PC-3 (cell line): ENCODE data around the gene UBQLNL. TPM values are rescaled to one million over a fixed set of nuclear protein-coding genes. Genes with fewer than 3 reads are reported as not detected.

ENCODE experiments used
- ATAC-seq: fragments of 200-7000 bp; cut with Tn5 transposase; 2 replicates; pipeline ENCODE4 v1.9.1; 2020; ENCODE audit warnings: mild to moderate bottlenecking, moderate library complexity
- BruUV-seq: library from RNA; stranded (reverse); fragments of 400-500 nt; replicated peaks from 2 replicates; lab custom pipeline; 2021; lab: Mats Ljungman, UMichigan
- CTCF ChIA-PET: fragments of 300-600 bp; sonication (Branson Sonifier 250); formaldehyde crosslinking; loops from one replicate; lab custom pipeline; 2022; ENCODE audit warnings: antibody characterized with exemption; lab: Charles Lee
- POLR2A ChIA-PET: fragments of 300-600 bp; sonication (Branson Sonifier 250); formaldehyde crosslinking; loops from one replicate; lab custom pipeline; 2022; ENCODE audit warnings: antibody characterized with exemption; ENCODE audit not compliant: unreplicated experiment; lab: Charles Lee
- DNase-seq: peaks from one replicate; pipeline ENCODE4 v3.0.0-alpha.2; 2015
- H2AFZ ChIP-seq: fragments of 300-600 bp; sonication (generic); 2 replicates; pipeline ENCODE4 v1.6.0; 2016; ENCODE audit warnings: antibody characterized with exemption, low read length
- H3F3A ChIP-seq: fragments of 300-600 bp; sonication (generic); one replicate; pipeline ENCODE4 v1.6.0; 2017; ENCODE audit warnings: antibody characterized with exemption, low read length, control low read depth, mild to moderate bottlenecking; ENCODE audit not compliant: unreplicated experiment
- H3K27ac ChIP-seq: fragments of 300-600 bp; sonication (generic); 2 replicates; pipeline ENCODE4 v1.5.1; 2016; ENCODE audit warnings: mild to moderate bottlenecking, low read length
- H3K27me3 ChIP-seq: fragments of 300-600 bp; sonication (generic); 2 replicates; pipeline ENCODE4 v1.6.1; 2016; ENCODE audit warnings: low read length, mixed read lengths
- H3K36me3 ChIP-seq: fragments of 300-600 bp; sonication (generic); 2 replicates; pipeline ENCODE4 v1.6.1; 2016; ENCODE audit warnings: low read depth, mixed run types, low read length, mixed read lengths
- H3K4me1 ChIP-seq: fragments of 300-600 bp; sonication (generic); 2 replicates; pipeline ENCODE4 v1.5.1; 2016; ENCODE audit warnings: low read length; ENCODE audit not compliant: insufficient read depth
- H3K4me2 ChIP-seq: fragments of 300-600 bp; sonication (generic); 2 replicates; pipeline ENCODE4 v1.6.0; 2016; ENCODE audit warnings: low read length
- H3K4me3 ChIP-seq: fragments of 300-600 bp; sonication (generic); 2 replicates; pipeline ENCODE4 v1.5.1; 2016; ENCODE audit warnings: mild to moderate bottlenecking, low read length, mixed read lengths
- H3K79me2 ChIP-seq: fragments of 300-600 bp; sonication (generic); 2 replicates; pipeline ENCODE4 v1.6.1; 2017; ENCODE audit warnings: low read length, mixed read lengths
- H3K9ac ChIP-seq: fragments of 300-600 bp; sonication (generic); 2 replicates; pipeline ENCODE4 v1.6.0; 2016; ENCODE audit warnings: mild to moderate bottlenecking, low read length
- H3K9me2 ChIP-seq: fragments of 300-600 bp; sonication (generic); replicated peaks from 2 replicates; pipeline ENCODE4 v1.6.1; 2016; ENCODE audit warnings: mixed run types, low read length, mixed read lengths
- H3K9me3 ChIP-seq: fragments of 300-600 bp; sonication (generic); 2 replicates; pipeline ENCODE4 v1.6.1; 2016; ENCODE audit warnings: low read length, mixed read lengths
- H4K20me1 ChIP-seq: fragments of 300-600 bp; sonication (generic); 2 replicates; pipeline ENCODE4 v1.6.1; 2016; ENCODE audit warnings: low read length, mixed read lengths
- CTCF ChIP-seq: fragments of 300-600 bp; sonication (generic); conservative IDR thresholded peaks from 2 replicates; pipeline ENCODE4 v1.5.1; 2017; ENCODE audit warnings: antibody characterized with exemption, low read depth, mild to moderate bottlenecking, low read length
- EZH2 ChIP-seq: fragments of 300-600 bp; sonication (generic); IDR thresholded peaks from one replicate; pipeline ENCODE4 v1.6.1; 2017; ENCODE audit warnings: antibody characterized with exemption, mild to moderate bottlenecking, low read length; ENCODE audit not compliant: unreplicated experiment
- EZH2phosphoT487 ChIP-seq: fragments of 300-600 bp; sonication (generic); IDR thresholded peaks from 2 replicates; pipeline ENCODE4 v1.6.1; 2018; ENCODE audit warnings: mild to moderate bottlenecking, antibody characterized with exemption, low read length, borderline replicate concordance
- intact Hi-C: fragments of 100-400 bp; cut with micrococcal nuclease; formaldehyde crosslinking; loops from 2 replicates; pipeline ENCODE4 v1.9.0; 2023
- total RNA-seq: library from RNA; depleted of rRNA; stranded (reverse); fragments of >200 nt; gene quantifications from 2 replicates; pipeline ENCODE4 v1.2.3, GENCODE V29; 2014

Gene UBQLNL
- total RNA-seq, 1 experiment from 2014 or later = not detected

DNA sequence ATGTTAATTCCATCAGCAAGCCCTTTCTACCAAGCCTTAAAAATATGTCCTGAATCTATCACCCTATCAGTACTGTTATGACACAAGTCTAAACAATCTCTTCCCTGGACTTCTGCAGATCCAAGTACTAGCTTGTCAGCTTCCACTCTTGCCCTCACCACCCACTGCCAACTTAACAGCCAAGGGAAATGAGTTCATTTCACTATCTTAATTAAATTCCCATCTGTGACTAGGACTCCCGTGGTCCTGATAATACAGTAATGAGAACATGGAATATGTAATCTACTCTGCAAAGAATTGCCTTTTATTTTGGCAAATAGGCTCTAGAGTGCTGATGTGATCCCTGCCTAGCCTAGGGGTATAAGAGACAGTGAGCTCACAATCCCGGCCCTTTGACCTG is 16.8 kb downstream of the UBQLNL start:
- H2AFZ ChIP-seq = no peak overlapping the region
- H3K9ac ChIP-seq = no peak overlapping the region
- no peaks in the 10 kb centered on the region for H3K9me2 ChIP-seq
- no peak for DNase-seq
- no peaks in the 10 kb centered on the region for H3K9me3 ChIP-seq
- ChIA-PET CTCF (no interaction called here), POLR2A (no interaction called here)
- no peak for ATAC-seq
- H3K36me3 ChIP-seq = no peaks in the 10 kb centered on the region
- no peaks in the 10 kb centered on the region for H3K79me2 ChIP-seq
- H3K4me3 ChIP-seq = no peak overlapping the region
- no peak overlapping the region for H3K4me2 ChIP-seq
- H3K27me3 ChIP-seq = peaks cover 26% of the 10 kb centered on the region; the same call in 1 of the 2 replicates
- H4K20me1 ChIP-seq = no peaks in the 10 kb centered on the region
- BruUV-seq = no TSS peak
- no peaks in the 10 kb centered on the region for H3K4me1 ChIP-seq
- no peaks in the 10 kb centered on the region for H3F3A ChIP-seq
- H3K27ac ChIP-seq = no peak overlapping the region
- intact Hi-C loops = no loop called here
- TF ChIP-seq EZH2phosphoT487 (no peak), EZH2 (no peak), CTCF (no peak)

DNA sequence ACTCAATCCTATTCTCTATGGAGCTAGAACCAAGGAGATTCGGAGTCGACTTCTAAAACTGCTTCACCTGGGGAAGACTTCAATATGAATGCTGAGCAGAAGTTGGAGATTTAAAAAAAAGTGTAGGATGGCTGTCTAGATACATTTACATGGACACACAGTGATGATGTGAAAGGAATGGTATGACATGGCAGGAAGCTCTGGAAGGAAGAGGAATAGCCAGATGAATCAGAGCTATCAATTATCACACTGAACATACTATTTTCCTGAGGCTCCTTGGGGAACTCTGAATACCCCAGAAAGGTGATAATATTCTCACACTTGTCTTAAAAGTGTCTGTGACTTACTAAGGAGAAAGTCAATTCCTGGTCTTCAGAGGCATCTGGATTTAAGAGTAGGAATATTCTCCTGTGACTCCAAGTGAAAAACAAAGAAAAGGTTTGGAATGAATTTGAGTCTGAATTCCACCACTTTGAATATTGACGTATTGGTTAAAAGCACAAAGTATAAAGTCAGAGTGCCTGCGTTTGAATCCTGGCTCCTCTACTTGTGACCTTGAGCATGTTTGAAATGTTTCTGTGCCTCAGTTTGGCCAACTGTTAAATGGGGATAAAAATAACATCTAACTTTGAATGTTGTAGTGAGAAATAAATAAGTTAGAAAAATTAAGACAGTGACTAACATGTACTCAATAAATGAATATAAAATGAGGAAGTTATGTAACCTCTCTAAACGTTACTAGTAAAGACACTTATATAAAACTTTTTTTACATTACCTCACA is 26.7 kb downstream of the UBQLNL start:
- Histone ChIP-seq H3K9me3 (no peaks in the 10 kb centered on the region), H4K20me1 (no peaks in the 10 kb centered on the region), H3K9ac (no peak overlapping the region), H3K79me2 (no peaks in the 10 kb centered on the region), H3K4me2 (no peak overlapping the region), H2AFZ (no peak overlapping the region), H3K27me3 (peaks cover 9% of the 10 kb centered on the region; the same call in 1 of the 2 replicates), H3K9me2 (no peaks in the 10 kb centered on the region), H3K36me3 (no peaks in the 10 kb centered on the region), H3K4me1 (no peaks in the 10 kb centered on the region), H3K27ac (no peak overlapping the region), H3K4me3 (no peak overlapping the region), H3F3A (no peaks in the 10 kb centered on the region)
- DNase-seq = no peak
- CTCF ChIA-PET = no interaction called here
- no peak for ATAC-seq
- intact Hi-C loops = no loop called here
- TF ChIP-seq EZH2phosphoT487 = no peak
- BruUV-seq = no TSS peak
- POLR2A ChIA-PET = no interaction called here

DNA sequence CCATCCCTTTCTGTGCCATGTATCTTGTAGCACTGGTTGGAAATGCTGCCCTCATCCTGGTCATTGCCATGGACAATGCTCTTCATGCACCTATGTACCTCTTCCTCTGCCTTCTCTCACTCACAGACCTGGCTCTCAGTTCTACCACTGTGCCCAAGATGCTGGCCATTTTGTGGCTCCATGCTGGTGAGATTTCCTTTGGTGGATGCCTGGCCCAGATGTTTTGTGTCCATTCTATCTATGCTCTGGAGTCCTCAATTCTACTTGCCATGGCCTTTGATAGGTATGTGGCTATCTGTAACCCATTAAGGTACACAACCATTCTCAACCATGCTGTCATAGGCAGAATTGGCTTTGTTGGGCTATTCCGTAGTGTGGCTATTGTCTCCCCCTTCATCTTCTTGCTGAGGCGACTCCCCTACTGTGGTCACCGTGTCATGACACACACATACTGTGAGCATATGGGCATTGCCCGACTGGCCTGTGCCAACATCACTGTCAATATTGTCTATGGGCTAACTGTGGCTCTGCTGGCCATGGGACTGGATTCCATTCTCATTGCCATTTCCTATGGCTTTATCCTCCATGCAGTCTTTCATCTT is 27.6 kb downstream of the UBQLNL start:
- no TSS peak for BruUV-seq
- ATAC-seq = no peak
- POLR2A ChIA-PET = no interaction called here

More for the DNA sequence above, 27.6 kb downstream of the UBQLNL start:
- TF ChIP-seq EZH2 = no peak
- no peak for TF ChIP-seq CTCF
- TF ChIP-seq EZH2phosphoT487 = no peak
- H3F3A ChIP-seq = no peaks in the 10 kb centered on the region
- H3K9ac ChIP-seq = no peak overlapping the region
- no peaks in the 10 kb centered on the region for H3K36me3 ChIP-seq
- peaks cover 9% of the 10 kb centered on the region; the same call in 1 of the 2 replicates for H3K27me3 ChIP-seq
- H3K9me3 ChIP-seq = no peaks in the 10 kb centered on the region
- H2AFZ ChIP-seq = no peak overlapping the region
- intact Hi-C loops = no loop called here
- no peak overlapping the region for H3K4me3 ChIP-seq
- H3K4me2 ChIP-seq = no peak overlapping the region
- no peak for DNase-seq
- no peaks in the 10 kb centered on the region for H3K4me1 ChIP-seq
- no peaks in the 10 kb centered on the region for H3K9me2 ChIP-seq
- H4K20me1 ChIP-seq = no peaks in the 10 kb centered on the region
- CTCF ChIA-PET = no interaction called here
- H3K27ac ChIP-seq = no peak overlapping the region
- no peaks in the 10 kb centered on the region for H3K79me2 ChIP-seq
